ENCODE results near the gene CIZ1. TPM values are rescaled to one million over a fixed set of nuclear protein-coding genes. Genes with fewer than 3 reads are reported as not detected.
A peak's percentile ranks its signal among the peaks of the same experiment; 100 is the strongest.

CIZ1 gene
- total RNA-seq, 1 donor from 2014 or later = 74.9 TPM

- Histone ChIP-seq H3K4me1 (peaks cover 9% of the 10 kb centered on the region), H3K9me3 (replicated peaks) (no peaks in the 10 kb centered on the region), H3K27ac (replicated peaks) (no peak overlapping the region), H3K27me3 (ENCODE audit: low read depth) (peaks cover 30% of the 10 kb centered on the region), H3K4me3 (no peak overlapping the region), H3K36me3 (no peaks in the 10 kb centered on the region)
- intact Hi-C loops (cut with micrococcal nuclease) = no loop called here
- DNase-seq = no peak
- no peak for TF ChIP-seq CTCF (IDR thresholded peaks at IDR 0.05; ENCODE audit: borderline replicate concordance)
Observed at GRCh38 chr9:128208386-128208785, 17.0 kb upstream of the CIZ1 start.

- peaks cover 31% of the 10 kb centered on the region for H3K27me3 ChIP-seq (ENCODE audit: low read depth)
- TF ChIP-seq CTCF (IDR thresholded peaks at IDR 0.05; ENCODE audit: borderline replicate concordance) = no peak
- no peak overlapping the region for H3K27ac ChIP-seq (replicated peaks)
- DNase-seq = no peak
- intact Hi-C loops (cut with micrococcal nuclease) = no loop called here
- peaks cover 11% of the 10 kb centered on the region for H3K4me1 ChIP-seq
- H3K36me3 ChIP-seq = no peaks in the 10 kb centered on the region
- no peaks in the 10 kb centered on the region for H3K9me3 ChIP-seq (replicated peaks)
- H3K4me3 ChIP-seq = no peak overlapping the region
Observed at GRCh38 chr9:128206916-128207910, 15.8 kb upstream of the CIZ1 start.

GRCh38 chr9:128206484-128206883 is 15.1 kb upstream of the CIZ1 start:
- no peaks in the 10 kb centered on the region for H3K36me3 ChIP-seq
- H3K9me3 ChIP-seq (replicated peaks) = no peaks in the 10 kb centered on the region
- intact Hi-C loops (cut with micrococcal nuclease) = no loop called here
- TF ChIP-seq CTCF (IDR thresholded peaks at IDR 0.05; ENCODE audit: borderline replicate concordance) = no peak
- H3K4me1 ChIP-seq = peaks cover 11% of the 10 kb centered on the region
- H3K27me3 ChIP-seq (ENCODE audit: low read depth) = peaks cover 25% of the 10 kb centered on the region
- H3K4me3 ChIP-seq = no peak overlapping the region
- no peak for DNase-seq
- no peak overlapping the region for H3K27ac ChIP-seq (replicated peaks)

- intact Hi-C loops (cut with micrococcal nuclease) = no loop called here
- peaks cover 11% of the 10 kb centered on the region for H3K4me1 ChIP-seq
- H3K36me3 ChIP-seq = no peaks in the 10 kb centered on the region
- no peaks in the 10 kb centered on the region for H3K9me3 ChIP-seq (replicated peaks)
- DNase-seq = no peak
- no peak for TF ChIP-seq CTCF (IDR thresholded peaks at IDR 0.05; ENCODE audit: borderline replicate concordance)
- no peak overlapping the region for H3K4me3 ChIP-seq
- H3K27ac ChIP-seq (replicated peaks) = no peak overlapping the region
- H3K27me3 ChIP-seq (ENCODE audit: low read depth) = peaks cover 25% of the 10 kb centered on the region
Observed at GRCh38 chr9:128205296-128205944, 14.0 kb upstream of the CIZ1 start.

- Histone ChIP-seq H3K9me3 (replicated peaks) (no peaks in the 10 kb centered on the region), H3K36me3 (no peaks in the 10 kb centered on the region), H3K4me1 (peaks cover 11% of the 10 kb centered on the region), H3K4me3 (peak overlapping the region; percentile 78), H3K27ac (replicated peaks) (peak overlapping the region; percentile 62), H3K27me3 (ENCODE audit: low read depth) (peaks cover 25% of the 10 kb centered on the region)
- DNase-seq = no peak
- no peak for TF ChIP-seq CTCF (IDR thresholded peaks at IDR 0.05; ENCODE audit: borderline replicate concordance)
- intact Hi-C loops (cut with micrococcal nuclease) = no loop called here
Observed at GRCh38 chr9:128204858-128205257, 13.5 kb upstream of the CIZ1 start.
